Erythroblast (primary cell): ENCODE results near the gene STS.
A peak's percentile ranks its signal among the peaks of the same experiment; 100 is the strongest.

Experiments used
- DNase-seq, 2 experiments: peaks; one replicate each; lab custom pipeline; 2025; lab: John Stamatoyannopoulos, UW
- GATA1 ChIP-seq: IDR thresholded peaks from 2 replicates; pipeline ENCODE4 v1.6.1; 2011; ENCODE audit warnings: low read depth, mild to moderate bottlenecking, control low read depth, low read length, moderate library complexity
- POLR2A ChIP-seq: IDR thresholded peaks from 2 replicates; pipeline ENCODE4 v1.6.1; 2011; ENCODE audit warnings: mild to moderate bottlenecking, low read length

STS gene

GRCh38 chrX:7146703-7147412, 654 bp upstream of the STS start:
- no peak for TF ChIP-seq GATA1
- no peak for TF ChIP-seq POLR2A
- DNase-seq: peak; percentile 53 to 61

GRCh38 chrX:7147978-7148854, 704 bp downstream of the STS start, which contains the start of gene PUDP:
PUDP (minus strand) TSS chrX:7148153; CDS start chrX:7148113, 40 bp downstream.
- peak; percentile 86 to 91 for DNase-seq
- TF ChIP-seq POLR2A (peak; percentile 41), GATA1 (no peak)

GRCh38 chrX:7149411-7149810, 1.9 kb downstream of the STS start:
- TF ChIP-seq GATA1: no peak
- no peak for TF ChIP-seq POLR2A
- no peak for DNase-seq

- DNase-seq: no peak
- TF ChIP-seq GATA1: no peak
- no peak for TF ChIP-seq POLR2A
Measured at GRCh38 chrX:7153231-7153630, 5.7 kb downstream of the STS start.

- no peak for DNase-seq
- TF ChIP-seq POLR2A: no peak
- TF ChIP-seq GATA1: no peak
Measured at GRCh38 chrX:7154041-7154597, 6.6 kb downstream of the STS start.

GRCh38 chrX:7155163-7155562, 7.7 kb downstream of the STS start:
- DNase-seq: no peak
- no peak for TF ChIP-seq GATA1
- no peak for TF ChIP-seq POLR2A

GRCh38 chrX:7156879-7157278, 9.4 kb downstream of the STS start:
- no peak for DNase-seq
- TF ChIP-seq POLR2A (no peak), GATA1 (no peak)

GRCh38 chrX:7158468-7158990, 11.0 kb downstream of the STS start:
- no peak for TF ChIP-seq GATA1
- no peak for TF ChIP-seq POLR2A
- no peak for DNase-seq

GRCh38 chrX:7159149-7159861, 11.8 kb downstream of the STS start:
- DNase-seq: no peak
- TF ChIP-seq GATA1 (no peak), POLR2A (no peak)

GRCh38 chrX:7163146-7163677, 15.7 kb downstream of the STS start:
- TF ChIP-seq GATA1: no peak
- no peak for TF ChIP-seq POLR2A
- DNase-seq: no peak

GRCh38 chrX:7164174-7164573, 16.7 kb downstream of the STS start:
- DNase-seq: no peak
- TF ChIP-seq POLR2A (no peak), GATA1 (no peak)

- TF ChIP-seq GATA1 (no peak), POLR2A (no peak)
- DNase-seq: no peak
Measured at GRCh38 chrX:7168371-7168770, 20.9 kb downstream of the STS start.

GRCh38 chrX:7169627-7170026, 22.1 kb downstream of the STS start:
- no peak for DNase-seq
- TF ChIP-seq GATA1: no peak
- TF ChIP-seq POLR2A: no peak
